ENCODE data around the gene STPG2.
"Not testable (repeated sequence)": the region's sequence is repeated elsewhere in the genome, so short reads cannot be mapped to it uniquely, and the experiment has no call there.

Gene STPG2

DNA sequence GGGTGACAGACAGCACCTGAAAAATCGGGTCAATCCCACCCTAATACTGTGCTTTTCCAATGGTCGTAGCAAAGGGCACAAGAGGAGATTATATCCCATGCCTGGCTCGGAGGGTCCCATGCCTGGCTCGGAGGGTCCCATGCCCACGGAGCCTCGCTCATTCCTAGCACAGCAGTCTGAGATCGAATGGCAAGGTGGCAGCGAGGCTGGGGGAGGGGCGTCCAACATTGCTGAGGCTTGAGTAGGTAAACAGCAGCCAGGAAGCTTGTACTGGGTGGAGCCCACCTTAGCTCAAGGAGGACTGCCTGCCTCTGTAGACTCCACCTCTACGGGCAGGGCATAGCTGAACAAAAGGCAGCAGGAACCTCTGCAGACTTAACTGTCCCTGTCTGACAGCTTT lies 365.1 kb downstream of the STPG2 start:
- DNase-seq = no peak

GRCh38 chr4:97774347-97774989 lies 368.8 kb downstream of the STPG2 start:
- no peak for DNase-seq

GRCh38 chr4:97770222-97770621 lies 373.1 kb downstream of the STPG2 start:
- no peak for DNase-seq

- no peak for DNase-seq
Measured at GRCh38 chr4:97762115-97762512, 381.2 kb downstream of the STPG2 start.

- DNase-seq = no peak
Measured at GRCh38 chr4:97761445-97762114, 381.7 kb downstream of the STPG2 start.

GRCh38 chr4:97759785-97760184 lies 383.5 kb downstream of the STPG2 start:
- DNase-seq = no peak

GRCh38 chr4:97752599-97752998 lies 390.7 kb downstream of the STPG2 start:
- DNase-seq = no peak

- no peak for DNase-seq
Measured at GRCh38 chr4:97747945-97748344, 395.3 kb downstream of the STPG2 start.

- no peak for DNase-seq
Measured at GRCh38 chr4:97720869-97721432, 422.3 kb downstream of the STPG2 start.

- DNase-seq = no peak
Measured at GRCh38 chr4:97691111-97691605, 452.1 kb downstream of the STPG2 start.

DNA sequence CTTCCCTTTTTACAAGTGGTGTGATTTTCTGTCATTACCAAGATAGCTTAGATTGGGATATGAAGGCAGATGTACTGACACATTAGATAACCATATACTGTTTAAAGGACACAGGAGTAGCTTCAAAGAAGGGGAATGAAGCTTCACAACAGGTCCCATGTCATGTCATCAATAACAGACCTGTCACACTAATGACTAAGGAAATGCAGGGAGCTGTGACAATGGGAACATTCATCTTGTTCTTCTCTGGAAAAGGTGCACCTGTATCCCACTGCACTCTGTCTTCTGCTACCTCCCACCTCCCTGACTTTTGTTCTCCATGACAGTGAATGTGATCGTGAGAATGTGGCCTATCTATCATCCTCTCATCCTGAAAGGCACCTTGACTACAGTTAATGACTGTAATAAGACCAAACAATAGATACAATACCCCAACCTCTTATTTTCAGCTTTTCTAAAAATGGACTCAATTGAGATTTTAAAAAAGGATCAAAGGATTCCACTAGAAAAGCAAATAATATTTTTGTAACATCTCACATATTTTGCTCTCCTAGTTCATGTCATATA lies 472.5 kb downstream of the STPG2 start:
- DNase-seq = no peak

DNA sequence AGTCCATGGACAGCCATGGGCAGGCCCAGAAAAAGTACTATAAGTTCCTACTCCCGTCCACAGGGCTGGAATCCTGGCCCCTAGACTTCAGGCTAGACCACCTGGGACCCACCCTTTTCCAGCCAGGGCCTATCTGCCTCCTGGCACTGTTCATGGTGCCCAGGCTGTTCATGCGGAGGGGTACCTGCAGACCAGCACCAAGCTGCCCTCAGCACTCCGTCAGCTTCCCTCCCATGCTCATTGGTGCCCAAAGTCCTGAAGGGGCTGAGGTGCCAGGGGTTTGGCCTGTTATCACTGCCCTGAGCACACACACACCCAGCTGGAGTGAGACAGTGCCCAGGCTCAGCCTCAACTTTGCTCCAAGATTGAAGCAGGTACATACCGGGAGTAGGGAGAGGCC lies 477.7 kb downstream of the STPG2 start:
- no peak for DNase-seq

- no peak for DNase-seq
Measured at GRCh38 chr4:97664741-97665140, 478.5 kb downstream of the STPG2 start.

DNA sequence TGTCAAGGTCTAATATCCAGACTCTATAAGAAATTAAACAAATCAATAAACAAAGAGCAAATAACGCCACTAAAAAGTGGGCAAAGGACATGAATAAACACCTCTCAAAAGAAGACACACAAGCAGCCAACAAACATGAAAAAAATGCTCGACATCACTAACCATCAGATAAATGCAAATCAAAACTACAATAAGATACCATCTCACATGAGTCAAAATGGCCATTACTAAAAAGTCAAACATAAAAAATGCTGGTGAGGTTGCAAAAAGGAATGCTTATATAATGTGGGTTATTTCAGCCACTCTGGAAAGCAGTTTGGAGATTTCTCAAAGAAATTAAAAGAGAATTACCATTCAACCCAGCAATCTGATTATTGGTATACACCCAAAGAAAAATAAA lies 481.1 kb downstream of the STPG2 start:
- DNase-seq = no peak

DNA sequence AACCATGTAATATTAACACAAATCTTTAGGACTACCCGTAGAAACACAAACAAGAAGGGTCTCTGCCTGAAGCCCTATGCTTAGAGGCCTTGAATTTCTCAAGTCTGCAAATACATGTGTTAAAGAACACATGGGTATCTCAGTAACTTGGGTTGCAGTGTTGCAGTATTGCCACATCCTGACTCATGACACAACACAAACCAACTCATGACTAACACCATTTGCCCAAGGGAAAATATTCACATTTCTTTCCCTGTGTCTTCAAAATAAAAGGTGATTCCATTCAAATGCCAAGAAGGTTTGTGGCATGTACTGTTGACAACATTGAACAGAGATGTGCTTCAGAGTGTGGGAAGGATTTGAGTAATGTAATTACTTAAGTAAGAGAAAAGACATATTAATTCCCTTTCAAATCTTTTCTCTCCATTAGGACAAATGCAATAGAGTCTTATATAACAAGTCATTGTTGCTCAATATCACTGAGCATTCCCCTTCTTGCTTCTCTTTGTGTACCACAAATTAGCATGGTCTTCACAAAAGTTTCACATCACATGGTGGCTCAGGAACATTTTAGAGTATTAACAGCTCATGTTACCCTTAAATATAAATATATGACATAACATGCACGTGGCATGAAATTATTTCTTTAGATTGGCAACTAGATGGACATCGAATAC lies 487.1 kb downstream of the STPG2 start:
- DNase-seq = no peak

- no peak for DNase-seq
Measured at GRCh38 chr4:97653701-97654100, 489.6 kb downstream of the STPG2 start.

DNA sequence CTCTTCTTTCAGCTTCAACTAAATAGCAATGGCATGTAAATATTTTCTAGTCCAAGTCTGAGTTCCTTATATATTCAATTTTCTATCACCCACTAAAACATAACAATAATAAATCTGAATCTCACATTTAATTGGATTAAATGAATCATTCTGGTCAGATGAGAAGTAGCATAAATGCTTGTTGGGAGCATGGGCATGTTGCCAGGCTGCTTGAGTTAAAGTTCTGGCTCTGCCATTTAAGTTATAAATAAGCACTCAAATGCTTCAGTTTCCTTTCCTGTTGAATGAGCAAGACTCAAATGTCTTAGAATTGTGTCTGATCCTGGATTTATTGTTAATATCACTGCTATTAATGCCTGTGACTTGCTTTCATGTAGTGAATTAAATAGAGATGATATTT lies 496.3 kb downstream of the STPG2 start:
- no peak for DNase-seq

GRCh38 chr4:97645071-97645821 lies 498.0 kb downstream of the STPG2 start:
- DNase-seq = no peak

- no peak for DNase-seq
Measured at GRCh38 chr4:97643179-97643578, 500.1 kb downstream of the STPG2 start.

DNA sequence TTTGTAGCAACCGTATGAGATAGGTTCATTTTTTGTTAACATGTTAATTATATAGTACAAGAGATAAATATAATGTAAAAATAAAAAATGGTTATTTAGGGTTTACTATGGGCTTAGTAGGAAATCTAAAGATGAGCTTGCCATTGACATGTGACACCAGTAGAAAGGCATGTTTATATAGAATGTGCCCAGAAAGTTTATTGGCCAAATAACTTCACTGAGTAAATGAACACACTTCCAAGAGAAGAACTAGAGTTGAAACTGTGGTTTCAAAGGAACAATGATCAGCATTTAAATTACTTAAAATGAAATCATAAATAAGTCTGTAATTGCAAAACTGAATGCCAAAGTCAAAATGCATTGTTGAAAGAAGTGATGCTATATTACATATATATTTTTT lies 503.3 kb downstream of the STPG2 start:
- no peak for DNase-seq

DNA sequence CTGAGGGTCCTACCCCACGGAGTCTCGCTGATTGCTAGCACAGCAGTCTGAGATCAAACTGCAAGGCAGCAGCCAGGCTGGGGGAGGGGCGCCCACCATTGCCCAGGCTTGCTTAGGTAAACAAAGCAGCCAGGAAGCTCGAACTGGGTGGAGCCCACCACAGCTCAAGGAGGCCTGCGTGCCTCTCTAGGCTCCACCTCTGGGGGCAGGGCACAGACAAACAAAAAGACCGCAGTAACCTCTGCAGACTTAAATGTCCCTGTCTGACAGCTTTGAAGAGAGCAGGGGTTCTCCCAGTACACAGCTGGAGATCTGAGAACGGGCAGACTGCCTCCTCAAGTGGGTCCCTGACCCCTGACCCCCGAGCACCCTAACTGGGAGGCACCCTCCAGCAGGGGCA lies 509.4 kb downstream of the STPG2 start:
- not testable (repeated sequence) for DNase-seq

GRCh38 chr4:97627750-97628149 lies 515.5 kb downstream of the STPG2 start:
- no peak for DNase-seq

GRCh38 chr4:97624204-97624603 lies 519.1 kb downstream of the STPG2 start:
- no peak for DNase-seq

Measured in activated CD8-positive, alpha-beta memory T cell treated with anti-CD3 and anti-CD28 coated beads, Interleukin-2, amount 50 U/mL, for 48 hours (primary cell).